A673 (cell line): ENCODE data around the gene DLG3. TPM values are rescaled to one million over a fixed set of nuclear protein-coding genes. Genes with fewer than 3 reads are reported as not detected.

ENCODE experiments used
- BruUV-seq: library from RNA; stranded (reverse); fragments of 400-500 nt; replicated peaks from 2 replicates; lab custom pipeline; 2021; lab: Mats Ljungman, UMichigan
- CTCF ChIA-PET: fragments of 300-600 bp; sonication (Branson Sonifier 250); formaldehyde crosslinking; loops from one replicate; lab custom pipeline; 2022; ENCODE audit warnings: antibody characterized with exemption; lab: Charles Lee
- POLR2A ChIA-PET: fragments of 300-600 bp; sonication (Branson Sonifier 250); formaldehyde crosslinking; loops from one replicate; lab custom pipeline; 2022; ENCODE audit warnings: antibody characterized with exemption; ENCODE audit not compliant: low non-redundant PET; lab: Charles Lee
- DNase-seq: peaks from one replicate; pipeline ENCODE4 v3.0.0-alpha.2; 2015; ENCODE audit warnings: low spot score
- H3K27ac ChIP-seq: fragments of 200-600 bp; sonication (generic); 2 replicates; pipeline ENCODE4 v1.5.1; 2016; ENCODE audit warnings: mixed run types, low read depth, mild to moderate bottlenecking, mixed read lengths, antibody characterized with exemption, low read length; ENCODE audit not compliant: poor library complexity, severe bottlenecking
- H3K27me3 ChIP-seq: fragments of 200-600 bp; sonication (generic); replicated peaks from 2 replicates; pipeline ENCODE4 v1.6.1; 2017; ENCODE audit warnings: mixed run types, low read depth, mild to moderate bottlenecking, mixed read lengths, antibody characterized with exemption, low read length; ENCODE audit not compliant: insufficient read depth, poor library complexity
- H3K36me3 ChIP-seq: fragments of 200-600 bp; sonication (generic); 2 replicates; pipeline ENCODE4 v1.6.1; 2016; ENCODE audit warnings: mixed run types, mild to moderate bottlenecking, mixed read lengths, antibody characterized with exemption, low read length; ENCODE audit not compliant: insufficient read depth, poor library complexity, severe bottlenecking
- H3K4me1 ChIP-seq: fragments of 200-600 bp; sonication (generic); 2 replicates; pipeline ENCODE4 v1.6.1; 2017; ENCODE audit warnings: mixed run types, mild to moderate bottlenecking, mixed read lengths, antibody characterized with exemption, low read length; ENCODE audit not compliant: insufficient read depth, poor library complexity, severe bottlenecking
- H3K4me3 ChIP-seq: fragments of 200-600 bp; sonication (generic); 2 replicates; pipeline ENCODE4 v1.5.1; 2016; ENCODE audit warnings: low read depth, mixed run types, mild to moderate bottlenecking, mixed read lengths, low read length; ENCODE audit not compliant: poor library complexity, severe bottlenecking
- H3K9me3 ChIP-seq: fragments of 200-600 bp; sonication (generic); 2 replicates; pipeline ENCODE4 v1.6.1; 2016; ENCODE audit warnings: mixed run types, low read depth, mild to moderate bottlenecking, mixed read lengths, antibody characterized with exemption, low read length; ENCODE audit not compliant: poor library complexity, severe bottlenecking
- EZH2 ChIP-seq: fragments of 200-600 bp; sonication (generic); IDR thresholded peaks from 2 replicates; pipeline ENCODE4 v1.6.1; 2017; ENCODE audit warnings: borderline replicate concordance, low read depth, mild to moderate bottlenecking, mixed read lengths, antibody characterized with exemption, low read length; ENCODE audit not compliant: poor library complexity, severe bottlenecking
- intact Hi-C: fragments of 100-400 bp; cut with micrococcal nuclease; formaldehyde crosslinking; loops from one replicate; pipeline ENCODE4 v1.10.0; 2022; ENCODE audit not compliant: unreplicated experiment
- total RNA-seq: library from RNA; stranded (reverse); gene quantifications from 2 replicates; pipeline ENCODE4 v1.2.3, GENCODE V29; 2021
- TF ChIP-seq, protein P1 (sequence below): fragments of 300-800, 200-600 bp; sonication (generic); conservative IDR thresholded peaks from 2 replicates; pipeline ENCODE4 v1.5.1; 2017; ENCODE audit warnings: low read depth, mild to moderate bottlenecking, antibody characterized with exemption, low read length, moderate library complexity, mixed read lengths

DLG3 gene
- total RNA-seq, 1 experiment from 2014 or later = 32.8 TPM

DNA sequence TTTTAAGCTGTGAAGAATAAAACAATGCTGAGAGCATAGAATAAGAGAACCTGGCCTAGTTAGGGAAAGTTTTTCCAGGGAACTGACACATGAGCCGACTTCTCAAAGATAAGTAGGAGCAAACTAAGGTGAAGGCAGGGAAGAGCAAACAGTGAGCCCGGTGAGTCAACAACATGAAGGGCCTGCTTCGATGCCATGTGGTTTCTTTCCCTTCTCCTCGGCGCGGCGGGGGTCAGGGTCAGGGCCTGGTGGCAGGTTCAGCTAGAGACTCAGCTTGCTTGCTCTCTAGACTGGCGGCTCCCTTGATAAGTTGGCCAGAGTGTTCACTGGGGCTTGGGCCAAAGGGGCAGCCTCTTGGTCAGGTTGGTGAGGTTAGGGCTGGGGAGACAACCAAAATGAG is 81.1 kb downstream of the DLG3 start:
- no peak overlapping the region for H3K27ac ChIP-seq
- H3K4me1 ChIP-seq = no peaks in the 10 kb centered on the region
- no peaks in the 10 kb centered on the region for H3K36me3 ChIP-seq
- intact Hi-C loops = no loop called here
- TF ChIP-seq, protein P1, sequence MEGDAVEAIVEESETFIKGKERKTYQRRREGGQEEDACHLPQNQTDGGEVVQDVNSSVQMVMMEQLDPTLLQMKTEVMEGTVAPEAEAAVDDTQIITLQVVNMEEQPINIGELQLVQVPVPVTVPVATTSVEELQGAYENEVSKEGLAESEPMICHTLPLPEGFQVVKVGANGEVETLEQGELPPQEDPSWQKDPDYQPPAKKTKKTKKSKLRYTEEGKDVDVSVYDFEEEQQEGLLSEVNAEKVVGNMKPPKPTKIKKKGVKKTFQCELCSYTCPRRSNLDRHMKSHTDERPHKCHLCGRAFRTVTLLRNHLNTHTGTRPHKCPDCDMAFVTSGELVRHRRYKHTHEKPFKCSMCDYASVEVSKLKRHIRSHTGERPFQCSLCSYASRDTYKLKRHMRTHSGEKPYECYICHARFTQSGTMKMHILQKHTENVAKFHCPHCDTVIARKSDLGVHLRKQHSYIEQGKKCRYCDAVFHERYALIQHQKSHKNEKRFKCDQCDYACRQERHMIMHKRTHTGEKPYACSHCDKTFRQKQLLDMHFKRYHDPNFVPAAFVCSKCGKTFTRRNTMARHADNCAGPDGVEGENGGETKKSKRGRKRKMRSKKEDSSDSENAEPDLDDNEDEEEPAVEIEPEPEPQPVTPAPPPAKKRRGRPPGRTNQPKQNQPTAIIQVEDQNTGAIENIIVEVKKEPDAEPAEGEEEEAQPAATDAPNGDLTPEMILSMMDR = no peak
- TF ChIP-seq EZH2 = no peak
- CTCF ChIA-PET = no interaction called here
- no peak for DNase-seq
- POLR2A ChIA-PET = no interaction called here
- no TSS peak for BruUV-seq
- no peak overlapping the region for H3K4me3 ChIP-seq
- H3K27me3 ChIP-seq = no peaks in the 10 kb centered on the region
- H3K9me3 ChIP-seq = no peaks in the 10 kb centered on the region

- no peak overlapping the region for H3K4me3 ChIP-seq
- no peak for TF ChIP-seq EZH2
- TF ChIP-seq, protein P1 = no peak
- DNase-seq = no peak
- H3K9me3 ChIP-seq = no peaks in the 10 kb centered on the region
- intact Hi-C loops = no loop called here
- H3K27ac ChIP-seq = no peak overlapping the region
- CTCF ChIA-PET = no interaction called here
- H3K27me3 ChIP-seq = no peaks in the 10 kb centered on the region
- no peaks in the 10 kb centered on the region for H3K36me3 ChIP-seq
- POLR2A ChIA-PET = no interaction called here
- no TSS peak for BruUV-seq
- no peaks in the 10 kb centered on the region for H3K4me1 ChIP-seq
Measured at GRCh38 chrX:70527053-70527452, 82.4 kb downstream of the DLG3 start.

- ChIA-PET POLR2A (no interaction called here), CTCF (no interaction called here)
- H3K36me3 ChIP-seq = no peaks in the 10 kb centered on the region
- no TSS peak for BruUV-seq
- H3K27me3 ChIP-seq = no peaks in the 10 kb centered on the region
- no peaks in the 10 kb centered on the region for H3K4me1 ChIP-seq
- H3K27ac ChIP-seq = no peak overlapping the region
- no peak overlapping the region for H3K4me3 ChIP-seq
- TF ChIP-seq EZH2 = no peak
- TF ChIP-seq, protein P1 = no peak
- DNase-seq = no peak
- intact Hi-C loops = no loop called here
- H3K9me3 ChIP-seq = no peaks in the 10 kb centered on the region
Measured at GRCh38 chrX:70527610-70528345, 83.1 kb downstream of the DLG3 start.
